Pancreas (tissue), 10 donors: ENCODE measurements around the gene PDE8A. TPM values are rescaled to one million over a fixed set of nuclear protein-coding genes. Genes with fewer than 3 reads are reported as not detected.
A peak's percentile ranks its signal among the peaks of the same experiment; 100 is the strongest.

ENCODE experiments used
- ATAC-seq, 4 donors: fragments of 200-7000 bp; cut with Tn5 transposase; one replicate each; pipeline versions ENCODE4 v1.8.0 to v1.9.1; 2020; ENCODE audit warnings: mild to moderate bottlenecking in 4 of 4, moderate library complexity in 4 of 4
- DNase-seq, 6 donors: peaks; one replicate each; pipeline ENCODE4 v3.0.0-alpha.2; 2020
- FAIRE-seq: peaks from 2 replicates; lab custom pipeline; 2012; peaks lifted over from hg19 to GRCh38; lab: Jason Lieb, UNC
- H3K27ac ChIP-seq, 4 donors: fragments of 200-600 bp; sonication (generic); 1 replicate in 3 of 4; 2 replicates in 1 of 4; pipeline versions ENCODE4 v1.5.0 to v1.8.0; 2020
- H3K27me3 ChIP-seq, 4 donors: fragments of 200-600 bp; one replicate each; pipeline ENCODE4 v1.8.0; 2021
- H3K36me3 ChIP-seq, 3 donors: fragments of 200-600 bp; sonication (generic) in 1 of 3; one replicate each; pipeline versions ENCODE4 v1.5.0 to v1.8.0; 2020 to 2021
- H3K4me1 ChIP-seq, 3 donors: fragments of 200-600 bp; one replicate each; pipeline ENCODE4 v1.8.0; 2021
- H3K4me3 ChIP-seq, 4 donors: fragments of 200-600 bp; sonication (generic) in 2 of 4; one replicate each; pipeline versions ENCODE4 v1.5.0 to v1.8.0; 2020 to 2021
- H3K9me3 ChIP-seq, 4 donors: fragments of 200-600 bp; one replicate each; pipeline ENCODE4 v1.8.0; 2021
- CTCF ChIP-seq, 4 donors: fragments of 200-600 bp; sonication (generic) in 3 of 4; IDR thresholded peaks; one replicate each; pipeline versions ENCODE4 v1.5.0 to v1.8.0; 2021; ENCODE audit warnings: antibody characterized with exemption in 4 of 4
- WGBS, 2 donors: extraction: QIAGEN DNeasy Blood & Tissue Kit; methylation state at CpG; one replicate each; pipeline ENCODE4 v1.1.7; 2013; 5-methylcytosine and 5-hydroxymethylcytosine counted together
- intact Hi-C, 3 donors: fragments of 100-400 bp; cut with DNase I; formaldehyde crosslinking; loops; one replicate each; pipeline versions ENCODE4 v1.11.1 to v1.14.2; 2022
- polyA plus RNA-seq, 2 donors: library from polyadenylated mRNA; stranded (reverse); fragments of 200-250 nt; gene quantifications; one replicate each; pipeline ENCODE4 v1.2.3, GENCODE V29; 2013
- total RNA-seq, 6 donors: library from RNA; stranded (reverse); fragmentation: NEBNext Ultra II Directional in 4 of 6; extraction: Animal tissue kit (Norgen Biotek cat#: 25700) in 4 of 6; gene quantifications; one replicate each; pipeline versions ENCODE4 v1.2.1 to v1.2.4, GENCODE V29; 2021 to 2023
- donor health status: healthy with polysubstance abuse.
- donor health status: DM: no; HTN: no; CAD: no; lungs with moderate emphysema.
- donor health status: DM: no; HTN: no; CAD: no.
- donor health status: control.
- donor health status: control.
- donor health status: Bipolar disorder and iron deficiency.
- donor health status: DM: yes; HTN: yes; CAD: no.
- donor health status: DM: no; HTN: no; CAD: no.
- donor health status: DM: no; HTN: no; CAD: no.
- donor health status: DM: yes; HTN: yes; CAD: no.

The PDE8A gene
- total and polyA plus RNA-seq, 8 donors, result 14.7 to 31.3 (median 20.7) TPM

- Histone ChIP-seq H3K4me3 (no peak overlapping the region), H3K36me3 (peaks cover 0 to 6% (median 0%) of the 10 kb centered on the region in 3 donors), H3K27me3 (no peaks in the 10 kb centered on the region), H3K4me1 (no peaks in the 10 kb centered on the region), H3K9me3 (no peaks in the 10 kb centered on the region), H3K27ac (no peak overlapping the region)
- no peak for TF ChIP-seq CTCF (IDR thresholded peaks at IDR 0.05)
- ATAC-seq (no peak), FAIRE-seq (no peak), DNase-seq (no peak)
- 99 to 100% methylated on average over 1 of the region's 1 CpG for WGBS, 2 donors
- intact Hi-C loops, result no loop called here
Measured at GRCh38 chr15:85131915-85132314, 150.3 kb downstream of the PDE8A start.

- TF ChIP-seq CTCF (IDR thresholded peaks at IDR 0.05), result no peak
Measured at GRCh38 chr15:85133709-85134108, 152.1 kb downstream of the PDE8A start.

GRCh38 chr15:85137489-85138168 is 156.0 kb downstream of the PDE8A start:
- Histone ChIP-seq H3K27me3 (no peaks in the 10 kb centered on the region), H3K27ac (no peak overlapping the region), H3K4me3 (no peak overlapping the region), H3K9me3 (no peaks in the 10 kb centered on the region), H3K36me3 (peaks cover 6 to 34% (median 6%) of the 10 kb centered on the region in 3 donors), H3K4me1 (no peaks in the 10 kb centered on the region)
- FAIRE-seq, result no peak
- DNase-seq, result no peak
- ATAC-seq, result peak in 3 of 4 donors; percentile 29 to 79 (median 76)
- no peak for TF ChIP-seq CTCF (IDR thresholded peaks at IDR 0.05)
- WGBS, 2 donors, result 77 to 84% methylated on average over 11 of the region's 11 CpGs
- intact Hi-C loops, result no loop called here

More at GRCh38 chr15:85133709-85134108, 152.1 kb downstream of the PDE8A start:
- no peaks in the 10 kb centered on the region for H3K4me1 ChIP-seq
- no peak overlapping the region for H3K27ac ChIP-seq
- H3K4me3 ChIP-seq, result no peak overlapping the region
- no peaks in the 10 kb centered on the region for H3K27me3 ChIP-seq
- peaks cover 4 to 24% (median 6%) of the 10 kb centered on the region in 3 donors for H3K36me3 ChIP-seq
- ATAC-seq (no peak), DNase-seq (no peak), FAIRE-seq (no peak)
- WGBS, 2 donors, result 98 to 100% methylated on average over 3 of the region's 3 CpGs
- H3K9me3 ChIP-seq, result no peaks in the 10 kb centered on the region
- intact Hi-C loops, result no loop called here

GRCh38 chr15:85139391-85139790 is 157.7 kb downstream of the PDE8A start:
- Histone ChIP-seq H3K4me3 (no peak overlapping the region), H3K27ac (no peak overlapping the region), H3K27me3 (no peaks in the 10 kb centered on the region), H3K9me3 (no peaks in the 10 kb centered on the region), H3K4me1 (no peaks in the 10 kb centered on the region), H3K36me3 (peaks cover 6 to 34% (median 6%) of the 10 kb centered on the region in 3 donors)
- no peak for TF ChIP-seq CTCF (IDR thresholded peaks at IDR 0.05)
- intact Hi-C loops, result no loop called here
- ATAC-seq, result no peak
- no peak for DNase-seq
- no peak for FAIRE-seq
- WGBS, 2 donors, result 87 to 92% methylated on average over 2 of the region's 2 CpGs

- no peaks in the 10 kb centered on the region for H3K9me3 ChIP-seq
- intact Hi-C loops, result no loop called here
- no peak for FAIRE-seq
- H3K4me3 ChIP-seq, result no peak overlapping the region
- no peak for TF ChIP-seq CTCF (IDR thresholded peaks at IDR 0.05)
- ATAC-seq, result no peak
- 77 to 78% methylated on average over 2 of the region's 2 CpGs for WGBS, 2 donors
- DNase-seq, result no peak
- H3K36me3 ChIP-seq, result peaks cover 6 to 30% (median 6%) of the 10 kb centered on the region in 3 donors
- H3K27ac ChIP-seq, result no peak overlapping the region
- H3K27me3 ChIP-seq, result no peaks in the 10 kb centered on the region
- H3K4me1 ChIP-seq, result no peaks in the 10 kb centered on the region
Measured at GRCh38 chr15:85141726-85142125, 160.1 kb downstream of the PDE8A start.
